Keratinocyte (primary cell): ENCODE data around the gene CASP10. TPM values are rescaled to one million over a fixed set of nuclear protein-coding genes. Genes with fewer than 3 reads are reported as not detected.

Source experiments
- DNase-seq: peaks from one replicate; pipeline ENCODE4 v3.0.0-alpha.2; 2011; ENCODE audit warnings: low read depth, missing footprints, low spot score
- FAIRE-seq: peaks from 2 replicates; lab custom pipeline; 2011; peaks lifted over from hg19 to GRCh38; lab: Jason Lieb, UNC
- H2AFZ ChIP-seq: 2 replicates; pipeline ENCODE4 v1.6.0; 2012; ENCODE audit warnings: low read length, control low read depth, inconsistent platforms; ENCODE audit not compliant: control insufficient read depth
- H3K27ac ChIP-seq: 2 replicates; pipeline ENCODE4 v1.5.1; 2011; ENCODE audit warnings: low read length; ENCODE audit not compliant: control insufficient read depth, insufficient read depth
- H3K27me3 ChIP-seq: 3 replicates; pipeline ENCODE4 v1.6.0; 2011; ENCODE audit warnings: low read length; ENCODE audit not compliant: control insufficient read depth, insufficient read depth; ENCODE audit errors: extremely low read depth
- H3K36me3 ChIP-seq, 2 experiments: 2 replicates in 1 of 2; 3 replicates in 1 of 2; pipeline ENCODE4 v1.5.1; 2011; ENCODE audit warnings: low read length in 2 of 2, mild to moderate bottlenecking in 1 of 2; ENCODE audit not compliant: control insufficient read depth in 2 of 2, insufficient read depth in 2 of 2; ENCODE audit errors: extremely low read depth in 1 of 2
- H3K4me1 ChIP-seq: 3 replicates; pipeline ENCODE4 v1.5.1; 2011; ENCODE audit warnings: low read length; ENCODE audit not compliant: control insufficient read depth, insufficient read depth; ENCODE audit errors: extremely low read depth
- H3K4me2 ChIP-seq: 3 replicates; pipeline ENCODE4 v1.6.0; 2011; ENCODE audit warnings: low read depth, low read length; ENCODE audit not compliant: control insufficient read depth, insufficient read depth; ENCODE audit errors: extremely low read depth
- H3K4me3 ChIP-seq, 3 experiments: fragments of 200-600 bp in 1 of 3; sonication (generic) in 1 of 3; 2 replicates in 2 of 3; 3 replicates in 1 of 3; pipeline ENCODE4 v1.5.1; 2011 to 2016; ENCODE audit warnings: low read length in 3 of 3, mild to moderate bottlenecking in 3 of 3, control low read depth in 2 of 3, inconsistent platforms in 1 of 3, low read depth in 1 of 3, mixed read lengths in 1 of 3, mixed run types in 1 of 3, moderate library complexity in 1 of 3; ENCODE audit not compliant: control insufficient read depth in 2 of 3, insufficient read depth in 2 of 3; ENCODE audit errors: extremely low read depth in 1 of 3
- H3K79me2 ChIP-seq: 2 replicates; pipeline ENCODE4 v1.6.0; 2012; ENCODE audit warnings: low read length; ENCODE audit not compliant: control insufficient read depth, insufficient read depth
- H3K9ac ChIP-seq: 3 replicates; pipeline ENCODE4 v1.6.0; 2011; ENCODE audit warnings: low read length; ENCODE audit not compliant: control insufficient read depth, insufficient read depth; ENCODE audit errors: extremely low read depth
- H3K9me1 ChIP-seq: 3 replicates; pipeline ENCODE4 v1.6.0; 2011; ENCODE audit warnings: low read length; ENCODE audit not compliant: control insufficient read depth, insufficient read depth; ENCODE audit errors: extremely low read depth
- H3K9me3 ChIP-seq: 2 replicates; pipeline ENCODE4 v1.5.1; 2012; ENCODE audit warnings: low read depth, low read length; ENCODE audit not compliant: control insufficient read depth
- H4K20me1 ChIP-seq: 3 replicates; pipeline ENCODE4 v1.6.0; 2011; ENCODE audit warnings: low read length; ENCODE audit not compliant: control insufficient read depth, insufficient read depth; ENCODE audit errors: extremely low read depth
- CTCF ChIP-seq, 3 experiments: IDR thresholded peaks in 1 of 3; conservative IDR thresholded peaks in 1 of 3; optimal IDR thresholded peaks in 1 of 3; 2 replicates in 2 of 3; 3 replicates in 1 of 3; pipeline versions ENCODE3 to v1.5.1; 2011; ENCODE audit warnings: low read length in 3 of 3, mild to moderate bottlenecking in 3 of 3, moderate library complexity in 2 of 3, control low read depth in 1 of 3, inconsistent platforms in 1 of 3; ENCODE audit not compliant: insufficient read depth in 2 of 3; ENCODE audit errors: extremely low read depth in 1 of 3
- EZH2 ChIP-seq: IDR thresholded peaks from one replicate; pipeline ENCODE4 v1.6.1; 2012; ENCODE audit warnings: inconsistent platforms, mild to moderate bottlenecking, low read length, moderate library complexity
- dilution Hi-C: fragments of 300-500 bp; cut with MboI; formaldehyde crosslinking; loops from one replicate; pipeline ENCODE4 v1.7.0; 2020; ENCODE audit warnings: low sequenced_read_pairs; ENCODE audit not compliant: extremely low pct_ligation_motif_present
- polyA plus RNA-seq, 5 experiments: library from polyadenylated mRNA; depleted of rRNA in 3 of 5; stranded (reverse) in 3 of 5; stranded (forward) in 1 of 5; unstranded in 1 of 5; fragments of >200 nt; gene quantifications; 1 replicate in 1 of 5; 2 replicates in 3 of 5; 3 replicates in 1 of 5; pipeline versions ENCODE4 v1.2.1 to v1.2.3, GENCODE V29; 2011 to 2012; ENCODE audit warnings: missing spikeins in 2 of 5, low read depth in 1 of 5, low replicate concordance in 1 of 5

CASP10 gene
- polyA plus RNA-seq, 1 donor (not counting 4 experiments of a cell fraction or from before 2014, with no cell fraction given): 7.1 TPM

- Histone ChIP-seq H3K4me3 (peak within 1 kb of the TSS; percentile 47 to 95 (median 85)), H3K79me2 (peaks cover 30% of the 10 kb centered on the region), H4K20me1 (no peaks in the 10 kb centered on the region), H3K27me3 (no peaks in the 10 kb centered on the region), H3K27ac (peak within 1 kb of the TSS; percentile 99), H3K36me3 (peaks cover 0 to under 1% of the 10 kb centered on the region in 2 experiments), H3K9ac (peak within 1 kb of the TSS; percentile 94), H2AFZ (peak within 1 kb of the TSS; percentile 60), H3K4me2 (peak within 1 kb of the TSS; percentile 96), H3K4me1 (peaks cover 20% of the 10 kb centered on the region), H3K9me3 (no peaks in the 10 kb centered on the region), H3K9me1 (no peaks in the 10 kb centered on the region)
- DNase-seq: no peak
- no peak for TF ChIP-seq EZH2
- FAIRE-seq: no peak
- dilution Hi-C loops: no loop called here
Observed at GRCh38 chr2:201260302-201260800, 77.4 kb downstream of the CASP10 start, which contains the start of gene CASP8. Gene CASP8 (plus strand): TSS chr2:201260536. CDS start chr2:201266487, 5,951 bp downstream.

- FAIRE-seq (no peak), DNase-seq (no peak)
- Histone ChIP-seq H3K4me3 (peak overlapping the region in 1 of 3 experiments; percentile 10), H3K9me1 (no peaks in the 10 kb centered on the region), H3K4me2 (peak overlapping the region; percentile 40), H3K79me2 (peaks cover 30% of the 10 kb centered on the region), H3K27me3 (no peaks in the 10 kb centered on the region), H4K20me1 (no peaks in the 10 kb centered on the region), H3K9me3 (no peaks in the 10 kb centered on the region), H3K36me3 (peaks cover 0 to 1% of the 10 kb centered on the region in 2 experiments), H3K27ac (no peak overlapping the region), H3K9ac (no peak overlapping the region), H3K4me1 (peaks cover 20% of the 10 kb centered on the region), H2AFZ (no peak overlapping the region)
- dilution Hi-C loops: no loop called here
- TF ChIP-seq EZH2: no peak
- TF ChIP-seq CTCF (optimal IDR thresholded peaks at IDR 0.05 in 1 of 3, IDR thresholded peaks at IDR 0.05 in 1 of 3, conservative IDR thresholded peaks at IDR 0.05 in 1 of 3; ENCODE audit: extremely low read depth in 1 of 3, insufficient read depth in 2 of 3, low read length in 3 of 3): no peak
Observed at GRCh38 chr2:201261471-201261870, 78.5 kb downstream of the CASP10 start.

GRCh38 chr2:201261906-201262305, 79.0 kb downstream of the CASP10 start:
- H3K9me3 ChIP-seq: no peaks in the 10 kb centered on the region
- no peak overlapping the region for H3K27ac ChIP-seq
- dilution Hi-C loops: no loop called here
- H3K36me3 ChIP-seq: peaks cover 1 to 4% of the 10 kb centered on the region in 2 experiments
- H4K20me1 ChIP-seq: no peaks in the 10 kb centered on the region
- no peaks in the 10 kb centered on the region for H3K9me1 ChIP-seq
- peaks cover 20% of the 10 kb centered on the region for H3K4me1 ChIP-seq
- no peaks in the 10 kb centered on the region for H3K27me3 ChIP-seq
- no peak for DNase-seq
- H3K9ac ChIP-seq: no peak overlapping the region
- H3K4me2 ChIP-seq: peak overlapping the region; percentile 40
- H3K4me3 ChIP-seq: no peak overlapping the region
- no peak for TF ChIP-seq EZH2
- TF ChIP-seq CTCF (optimal IDR thresholded peaks at IDR 0.05 in 1 of 3, IDR thresholded peaks at IDR 0.05 in 1 of 3, conservative IDR thresholded peaks at IDR 0.05 in 1 of 3; ENCODE audit: extremely low read depth in 1 of 3, insufficient read depth in 2 of 3, low read length in 3 of 3): no peak
- no peak for FAIRE-seq
- peaks cover 30% of the 10 kb centered on the region for H3K79me2 ChIP-seq
- H2AFZ ChIP-seq: no peak overlapping the region
